Testis (tissue), 3 donors: Measurements from ENCODE around the gene KLHL11. TPM values are rescaled to one million over a fixed set of nuclear protein-coding genes. Genes with fewer than 3 reads are reported as not detected.
A peak's percentile ranks its signal among the peaks of the same experiment; 100 is the strongest.
"Not testable (repeated sequence)": the region's sequence is repeated elsewhere in the genome, so short reads cannot be mapped to it uniquely, and the experiment has no call there.

Source experiments
- DNase-seq: peaks from one replicate; pipeline ENCODE4 v3.0.0-alpha.2; 2019
- H3K27ac ChIP-seq, 2 donors: fragments of 200-600 bp; sonication (generic); one replicate each; pipeline ENCODE4 v1.5.1; 2019
- H3K27me3 ChIP-seq: fragments of 200-600 bp; sonication (generic); one replicate; pipeline ENCODE4 v1.5.1; 2019
- H3K36me3 ChIP-seq: fragments of 200-600 bp; sonication (generic); one replicate; pipeline ENCODE4 v1.5.1; 2017; ENCODE audit warnings: low read depth; ENCODE audit errors: missing control alignments
- H3K4me1 ChIP-seq: fragments of 200-600 bp; sonication (generic); one replicate; pipeline ENCODE4 v1.5.1; 2019
- H3K4me3 ChIP-seq, 2 donors: fragments of 200-600 bp; sonication (generic); one replicate each; pipeline ENCODE4 v1.5.1; 2017 to 2019
- H3K9me3 ChIP-seq: fragments of 200-600 bp; sonication (generic); one replicate; pipeline ENCODE4 v1.5.1; 2017
- POLR2A ChIP-seq: fragments of 450-650 bp; IDR thresholded peaks from one replicate; pipeline ENCODE4 v1.6.1; 2017; ENCODE audit warnings: antibody characterized with exemption, mild to moderate bottlenecking, moderate library complexity
- WGBS, 2 donors: methylation state at CpG; one replicate each; pipeline ENCODE4 v1.1.5; 2018; 5-methylcytosine and 5-hydroxymethylcytosine counted together
- intact Hi-C: fragments of 100-400 bp; cut with DNase I; formaldehyde crosslinking; loops from one replicate; pipeline ENCODE4 v1.15.1; 2023; ENCODE audit warnings: low total_unique reads
- polyA plus RNA-seq: library from polyadenylated mRNA; stranded (reverse); fragments of 350-450 nt; fragmentation: Illumina TruSeq; extraction: RNeasy Lipid Tissue Mini Kit (QIAGEN cat#74804); gene quantifications from one replicate; pipeline ENCODE4 v1.2.3, GENCODE V29; 2014; ENCODE audit warnings: low read depth, low replicate concordance; ENCODE audit not compliant: insufficient read depth
- total RNA-seq, 2 donors: library from RNA; depleted of rRNA; stranded (reverse); fragments of >200 nt; gene quantifications; one replicate each; pipeline ENCODE4 v1.2.3, GENCODE V29; 2016
- TF ChIP-seq, protein P1 (sequence below), 3 experiments: fragments of 450-650 bp in 2 of 3; fragments of 200-600 bp in 1 of 3; sonication (generic) in 1 of 3; IDR thresholded peaks; one replicate each; pipeline ENCODE4 v1.5.1; 2016 to 2019; ENCODE audit warnings: antibody characterized with exemption in 3 of 3, mild to moderate bottlenecking in 2 of 3, moderate library complexity in 1 of 3

Gene KLHL11
- total and polyA plus RNA-seq, 3 donors from 2014 or later, result 28.2 to 70.2 (median 61.3) TPM

GRCh38 chr17:41835800-41836549 is 29.2 kb downstream of the KLHL11 start, which contains the start of gene NT5C3B:
TSS of gene NT5C3B (minus strand) at chr17:41836232. CDS start at chr17:41836193, 39 bp downstream.
- Histone ChIP-seq H3K27me3 (no peaks in the 10 kb centered on the region), H3K36me3 (no peaks in the 10 kb centered on the region), H3K9me3 (no peaks in the 10 kb centered on the region), H3K27ac (peak within 1 kb of the TSS; percentile 44 to 58), H3K4me1 (peaks cover 5% of the 10 kb centered on the region), H3K4me3 (peak within 1 kb of the TSS; percentile 61 to 97)
- TF ChIP-seq, protein P1, sequence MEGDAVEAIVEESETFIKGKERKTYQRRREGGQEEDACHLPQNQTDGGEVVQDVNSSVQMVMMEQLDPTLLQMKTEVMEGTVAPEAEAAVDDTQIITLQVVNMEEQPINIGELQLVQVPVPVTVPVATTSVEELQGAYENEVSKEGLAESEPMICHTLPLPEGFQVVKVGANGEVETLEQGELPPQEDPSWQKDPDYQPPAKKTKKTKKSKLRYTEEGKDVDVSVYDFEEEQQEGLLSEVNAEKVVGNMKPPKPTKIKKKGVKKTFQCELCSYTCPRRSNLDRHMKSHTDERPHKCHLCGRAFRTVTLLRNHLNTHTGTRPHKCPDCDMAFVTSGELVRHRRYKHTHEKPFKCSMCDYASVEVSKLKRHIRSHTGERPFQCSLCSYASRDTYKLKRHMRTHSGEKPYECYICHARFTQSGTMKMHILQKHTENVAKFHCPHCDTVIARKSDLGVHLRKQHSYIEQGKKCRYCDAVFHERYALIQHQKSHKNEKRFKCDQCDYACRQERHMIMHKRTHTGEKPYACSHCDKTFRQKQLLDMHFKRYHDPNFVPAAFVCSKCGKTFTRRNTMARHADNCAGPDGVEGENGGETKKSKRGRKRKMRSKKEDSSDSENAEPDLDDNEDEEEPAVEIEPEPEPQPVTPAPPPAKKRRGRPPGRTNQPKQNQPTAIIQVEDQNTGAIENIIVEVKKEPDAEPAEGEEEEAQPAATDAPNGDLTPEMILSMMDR (IDR thresholded peaks at IDR 0.05), result no peak
- TF ChIP-seq POLR2A, result no peak
- peak; percentile 61 for DNase-seq
- intact Hi-C loops, result no loop called here
- WGBS, 2 donors, result 1 to 4% methylated on average over 5 to 27 of the region's 72 CpGs

DNA sequence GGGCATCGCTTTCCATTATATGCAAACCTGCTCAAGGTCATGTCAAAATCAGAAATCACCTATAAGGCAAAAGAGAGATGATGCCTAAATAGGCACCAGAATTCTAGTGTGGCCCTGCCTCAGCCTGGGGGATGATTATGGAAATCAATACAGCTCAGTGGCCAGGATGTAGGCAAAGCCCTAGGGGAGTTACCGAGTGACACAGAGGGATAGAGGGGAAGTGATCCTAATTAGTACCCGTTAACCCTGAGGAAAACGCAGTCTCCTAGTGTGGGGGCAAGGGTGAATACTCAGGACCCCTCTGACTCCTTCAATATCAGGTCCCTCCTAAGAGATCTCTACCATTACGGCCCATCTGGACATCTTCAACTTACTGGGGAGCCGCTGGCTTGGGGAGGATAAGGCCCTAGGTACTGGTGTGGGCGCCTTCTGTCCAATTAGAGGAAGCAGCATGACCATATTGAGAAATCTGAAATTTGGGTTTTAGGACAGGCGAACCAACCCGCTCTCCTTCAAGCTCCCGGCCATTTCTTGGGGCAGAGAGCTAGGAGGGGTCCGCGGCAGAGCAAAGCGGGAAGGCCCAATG is 29.9 kb downstream of the KLHL11 start:
- WGBS, 2 donors, result 16 to 35% methylated on average over 4 to 13 of the region's 13 CpGs
- Histone ChIP-seq H3K4me1 (peaks cover 5% of the 10 kb centered on the region), H3K27ac (peak overlapping the region; percentile 44 to 58), H3K27me3 (no peaks in the 10 kb centered on the region), H3K9me3 (no peaks in the 10 kb centered on the region), H3K36me3 (no peaks in the 10 kb centered on the region), H3K4me3 (peak overlapping the region; percentile 61 to 97)
- DNase-seq, result no peak
- TF ChIP-seq, protein P1 (IDR thresholded peaks at IDR 0.05), result no peak
- TF ChIP-seq POLR2A, result no peak
- intact Hi-C loops, result no loop called here

DNA sequence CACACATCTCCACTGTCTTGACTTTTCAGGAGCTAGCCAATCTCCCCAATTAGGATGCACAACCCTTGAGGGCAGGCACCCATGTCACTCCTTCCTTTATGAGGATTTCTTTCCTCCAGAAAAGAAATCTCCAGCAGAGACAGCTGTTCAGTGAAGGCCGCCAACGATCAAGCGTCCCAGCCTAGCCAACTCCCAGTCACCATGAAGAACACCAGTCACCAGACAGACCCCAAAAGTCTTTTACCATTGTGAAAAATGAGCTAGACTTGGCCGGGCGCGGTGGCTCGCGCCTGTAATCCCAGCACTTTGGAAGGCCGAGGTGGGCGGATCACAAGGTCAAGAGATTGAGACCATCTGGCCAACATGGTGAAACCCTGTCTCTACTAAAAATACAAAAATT is 35.3 kb downstream of the KLHL11 start:
- H3K27me3 ChIP-seq, H3K4me3 ChIP-seq, H3K4me1 ChIP-seq, H3K9me3 ChIP-seq, DNase-seq, H3K27ac ChIP-seq, H3K36me3 ChIP-seq, intact Hi-C loops: not testable (repeated sequence)
- 81 to 84% methylated on average over 10 of the region's 10 CpGs for WGBS, 2 donors

- H3K36me3 ChIP-seq, result no peaks in the 10 kb centered on the region
- no peak overlapping the region for H3K27ac ChIP-seq
- DNase-seq, result no peak
- WGBS, 2 donors, result 75 to 79% methylated on average over 5 to 19 of the region's 19 CpGs
- no peak overlapping the region for H3K4me3 ChIP-seq
- H3K9me3 ChIP-seq, result no peaks in the 10 kb centered on the region
- intact Hi-C loops, result no loop called here
- TF ChIP-seq POLR2A, result no peak
- TF ChIP-seq, protein P1 (IDR thresholded peaks at IDR 0.05), result no peak
- no peaks in the 10 kb centered on the region for H3K4me1 ChIP-seq
- no peaks in the 10 kb centered on the region for H3K27me3 ChIP-seq
Measured at GRCh38 chr17:41825175-41825845, 39.9 kb downstream of the KLHL11 start.

- no peaks in the 10 kb centered on the region for H3K36me3 ChIP-seq
Measured at GRCh38 chr17:41824086-41824485, 41.1 kb downstream of the KLHL11 start.

More at GRCh38 chr17:41824086-41824485, 41.1 kb downstream of the KLHL11 start:
- 61 to 64% methylated on average over 6 to 7 of the region's 7 CpGs for WGBS, 2 donors
- H3K9me3 ChIP-seq, result no peaks in the 10 kb centered on the region
- no peak overlapping the region for H3K4me3 ChIP-seq
- no peak overlapping the region for H3K27ac ChIP-seq
- H3K4me1 ChIP-seq, result no peaks in the 10 kb centered on the region
- DNase-seq, result no peak
- H3K27me3 ChIP-seq, result no peaks in the 10 kb centered on the region
- intact Hi-C loops, result no loop called here
- TF ChIP-seq POLR2A, result no peak
- TF ChIP-seq, protein P1 (IDR thresholded peaks at IDR 0.05), result no peak
